ENCODE measurements around the gene LITAFD. TPM values are rescaled to one million over a fixed set of nuclear protein-coding genes. Genes with fewer than 3 reads are reported as not detected.

LITAFD gene
- polyA plus RNA-seq, 1 experiment, result not detected

DNA sequence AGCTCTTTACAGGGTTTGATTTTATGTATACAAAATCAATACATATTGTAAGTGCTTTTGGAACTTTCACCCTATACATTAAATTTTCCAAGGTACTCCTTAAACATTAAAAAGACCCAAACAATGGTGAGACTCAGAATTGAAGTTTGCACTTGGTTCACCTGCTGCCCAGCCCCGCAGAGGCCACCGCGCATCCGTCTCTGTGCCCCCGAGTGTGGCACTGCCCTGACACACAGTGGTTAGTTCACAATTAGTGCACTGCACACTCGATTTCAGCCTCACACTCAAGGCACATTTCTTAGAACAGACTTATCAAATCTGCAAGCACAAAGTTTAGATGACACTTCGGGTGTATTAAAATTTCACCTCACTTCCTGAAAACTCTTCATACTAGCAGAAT, 43.3 kb downstream of the LITAFD start:
- DNase-seq (ENCODE audit: low read depth), result no peak
- ChIA-PET POLR2A (no interaction called here), CTCF (no interaction called here)
- H3K4me3 ChIP-seq (ENCODE audit: low read depth, low read length), result no peak overlapping the region
- peaks cover 8% of the 10 kb centered on the region for H3K36me3 ChIP-seq (ENCODE audit: control insufficient read depth, insufficient read depth, low read length)
- H3K27me3 ChIP-seq (ENCODE audit: control insufficient read depth, insufficient read depth, low read length), result no peaks in the 10 kb centered on the region
- TF ChIP-seq, protein P1, sequence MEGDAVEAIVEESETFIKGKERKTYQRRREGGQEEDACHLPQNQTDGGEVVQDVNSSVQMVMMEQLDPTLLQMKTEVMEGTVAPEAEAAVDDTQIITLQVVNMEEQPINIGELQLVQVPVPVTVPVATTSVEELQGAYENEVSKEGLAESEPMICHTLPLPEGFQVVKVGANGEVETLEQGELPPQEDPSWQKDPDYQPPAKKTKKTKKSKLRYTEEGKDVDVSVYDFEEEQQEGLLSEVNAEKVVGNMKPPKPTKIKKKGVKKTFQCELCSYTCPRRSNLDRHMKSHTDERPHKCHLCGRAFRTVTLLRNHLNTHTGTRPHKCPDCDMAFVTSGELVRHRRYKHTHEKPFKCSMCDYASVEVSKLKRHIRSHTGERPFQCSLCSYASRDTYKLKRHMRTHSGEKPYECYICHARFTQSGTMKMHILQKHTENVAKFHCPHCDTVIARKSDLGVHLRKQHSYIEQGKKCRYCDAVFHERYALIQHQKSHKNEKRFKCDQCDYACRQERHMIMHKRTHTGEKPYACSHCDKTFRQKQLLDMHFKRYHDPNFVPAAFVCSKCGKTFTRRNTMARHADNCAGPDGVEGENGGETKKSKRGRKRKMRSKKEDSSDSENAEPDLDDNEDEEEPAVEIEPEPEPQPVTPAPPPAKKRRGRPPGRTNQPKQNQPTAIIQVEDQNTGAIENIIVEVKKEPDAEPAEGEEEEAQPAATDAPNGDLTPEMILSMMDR (IDR thresholded peaks at IDR 0.05; ENCODE audit: insufficient read depth, low read depth, low read length), result no peak

DNA sequence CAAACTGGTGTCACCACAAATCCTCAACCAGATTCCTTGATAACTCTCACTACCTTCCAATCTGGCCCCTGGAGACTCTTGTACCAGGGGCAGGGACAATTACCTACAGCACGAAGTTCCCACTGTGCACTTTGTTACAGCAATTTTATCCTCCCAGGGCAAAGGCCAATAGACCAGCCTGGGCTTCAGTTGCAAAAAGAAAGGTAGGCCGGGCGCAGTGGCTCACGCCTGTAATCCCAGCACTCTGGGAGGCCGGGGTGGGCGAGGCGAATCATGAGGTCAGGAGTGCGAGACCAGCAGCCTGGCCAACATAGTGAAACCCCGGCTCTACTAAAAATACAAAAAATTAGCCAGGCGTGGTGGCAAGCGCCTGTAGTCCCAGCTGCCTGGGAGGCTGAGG, 44.7 kb downstream of the LITAFD start:
- peaks cover 6% of the 10 kb centered on the region for H3K36me3 ChIP-seq (ENCODE audit: control insufficient read depth, insufficient read depth, low read length)
- no peaks in the 10 kb centered on the region for H3K27me3 ChIP-seq (ENCODE audit: control insufficient read depth, insufficient read depth, low read length)
- no peak overlapping the region for H3K4me3 ChIP-seq (ENCODE audit: low read depth, low read length)
- ChIA-PET POLR2A (no interaction called here), CTCF (interaction anchor here (1.2 kb wide), 1 partner anchor 9 kb away, joined by 4 read pairs; no protein-coding TSS in a partner anchor)
- TF ChIP-seq, protein P1 (IDR thresholded peaks at IDR 0.05; ENCODE audit: insufficient read depth, low read depth, low read length), result no peak
- DNase-seq (ENCODE audit: low read depth), result no peak

DNA sequence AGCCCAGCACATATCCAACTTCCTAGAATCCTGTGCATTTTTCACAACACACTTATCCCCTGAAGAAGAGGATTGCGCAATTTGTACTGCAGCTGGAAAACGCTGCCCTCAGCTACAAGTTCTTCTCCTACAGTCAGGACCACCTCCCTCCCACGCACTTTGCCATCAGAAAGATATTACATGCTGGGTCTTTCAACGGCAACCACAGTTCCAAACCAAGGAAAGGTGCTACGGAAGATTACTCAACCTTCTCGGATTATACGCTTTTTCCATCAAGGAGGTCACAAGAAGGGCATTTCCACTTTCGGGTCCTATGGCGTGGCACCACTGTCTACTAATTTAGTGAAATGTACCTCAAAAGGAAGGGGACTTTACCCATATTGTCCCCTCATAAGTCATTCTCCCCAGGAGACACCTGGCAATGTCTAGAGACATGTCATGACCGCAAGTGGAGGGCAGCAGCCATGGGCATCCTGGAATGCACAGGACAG, 46.4 kb downstream of the LITAFD start:
- DNase-seq (ENCODE audit: low read depth), result no peak
- peaks cover 4% of the 10 kb centered on the region; the same call in 1 of the 2 replicates for H3K36me3 ChIP-seq (ENCODE audit: control insufficient read depth, insufficient read depth, low read length)
- ChIA-PET POLR2A (no interaction called here), CTCF (interaction anchor here (0.9 to 1.1 kb wide), 2 partner anchors 50 to 80 kb away, joined by 3 to 6 read pairs; no protein-coding TSS in a partner anchor)
- H3K4me3 ChIP-seq (ENCODE audit: low read depth, low read length), result no peak overlapping the region
- TF ChIP-seq, protein P1 (IDR thresholded peaks at IDR 0.05; ENCODE audit: insufficient read depth, low read depth, low read length), result no peak
- H3K27me3 ChIP-seq (ENCODE audit: control insufficient read depth, insufficient read depth, low read length), result no peaks in the 10 kb centered on the region

DNA sequence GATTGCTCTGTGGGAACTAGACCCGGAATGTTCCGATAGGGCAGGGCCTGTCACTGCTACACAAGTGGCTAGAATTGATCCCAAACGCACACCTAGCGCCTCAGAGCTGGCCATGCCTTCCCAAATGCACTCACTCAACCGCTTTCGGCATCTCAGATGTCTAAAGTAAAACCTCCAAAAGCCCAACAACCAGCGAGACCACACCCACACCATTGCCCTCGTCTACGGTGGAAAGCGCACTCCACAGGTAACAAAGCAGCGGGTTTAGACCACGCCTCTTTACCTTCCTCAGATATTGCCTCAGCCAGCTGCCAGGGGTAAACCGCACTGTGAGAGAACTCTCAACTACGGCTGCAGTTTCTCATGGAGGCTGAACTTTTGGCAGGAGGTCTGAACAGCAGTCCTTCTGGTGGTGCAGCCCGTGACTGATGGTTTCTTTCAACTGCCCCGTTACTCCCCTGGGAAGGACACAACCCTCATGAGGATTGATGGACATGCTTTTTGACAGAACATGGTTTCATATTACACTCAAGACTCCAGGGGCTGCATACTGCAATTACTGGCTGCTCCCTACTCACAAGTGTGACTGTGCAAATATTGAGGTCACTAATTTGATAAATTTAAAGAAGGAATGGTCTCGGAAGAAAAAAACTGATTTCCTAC, 47.1 kb downstream of the LITAFD start:
- DNase-seq (ENCODE audit: low read depth), result no peak
- Histone ChIP-seq H3K36me3 (ENCODE audit: control insufficient read depth, insufficient read depth, low read length) (peaks cover 4% of the 10 kb centered on the region; the same call in 1 of the 2 replicates), H3K27me3 (ENCODE audit: control insufficient read depth, insufficient read depth, low read length) (no peaks in the 10 kb centered on the region), H3K4me3 (ENCODE audit: low read depth, low read length) (no peak overlapping the region)
- TF ChIP-seq, protein P1 (IDR thresholded peaks at IDR 0.05; ENCODE audit: insufficient read depth, low read depth, low read length), result no peak
- CTCF ChIA-PET, result no interaction called here
- POLR2A ChIA-PET, result no interaction called here

DNA sequence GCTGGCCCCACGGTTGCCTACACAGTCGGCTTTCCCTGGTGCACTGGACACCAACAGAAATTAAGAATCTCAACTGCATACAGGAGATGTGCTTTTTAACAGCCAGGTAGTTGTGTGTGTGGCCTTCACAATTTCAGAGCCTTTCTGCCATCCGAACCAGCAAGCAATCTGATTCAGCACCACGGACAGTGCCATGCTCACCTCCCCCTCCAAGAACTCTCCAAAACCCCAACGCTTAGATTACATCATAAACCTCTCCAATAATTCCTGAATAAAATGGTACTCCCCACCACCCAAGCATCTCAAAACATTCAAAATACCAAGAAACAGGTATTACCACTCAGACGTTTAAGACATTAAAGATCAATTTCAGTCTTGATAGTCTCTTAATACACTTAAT, 49.7 kb downstream of the LITAFD start:
- CTCF ChIA-PET, result interaction anchor here (1.3 kb wide), 1 partner anchor 77 kb away, joined by 3 read pairs; no protein-coding TSS in a partner anchor
- Histone ChIP-seq H3K27me3 (ENCODE audit: control insufficient read depth, insufficient read depth, low read length) (no peaks in the 10 kb centered on the region), H3K4me3 (ENCODE audit: low read depth, low read length) (no peak overlapping the region), H3K36me3 (ENCODE audit: control insufficient read depth, insufficient read depth, low read length) (peaks cover 4% of the 10 kb centered on the region; the same call in 1 of the 2 replicates)
- no peak for DNase-seq (ENCODE audit: low read depth)
- POLR2A ChIA-PET, result no interaction called here
- TF ChIP-seq, protein P1 (IDR thresholded peaks at IDR 0.05; ENCODE audit: insufficient read depth, low read depth, low read length), result no peak
